Osteoblast (primary cell): ENCODE measurements around the gene FKBP15. TPM values are rescaled to one million over a fixed set of nuclear protein-coding genes. Genes with fewer than 3 reads are reported as not detected.
"Not testable (repeated sequence)": the region's sequence is repeated elsewhere in the genome, so short reads cannot be mapped to it uniquely, and the experiment has no call there.

Experiments
- DNase-seq: peaks from one replicate; pipeline ENCODE4 v3.0.0; 2011; ENCODE audit warnings: low spot score, mixed read lengths; ENCODE audit not compliant: insufficient read length; ENCODE audit errors: missing footprints
- H2AFZ ChIP-seq: 2 replicates; pipeline ENCODE4 v1.6.0; 2011; ENCODE audit warnings: mild to moderate bottlenecking, low read length
- H3K27ac ChIP-seq: 2 replicates; pipeline ENCODE4 v1.5.1; 2011; ENCODE audit warnings: mild to moderate bottlenecking, low read depth, low read length, moderate library complexity
- H3K27me3 ChIP-seq: 2 replicates; pipeline ENCODE4 v1.6.0; 2012; ENCODE audit warnings: mild to moderate bottlenecking, control low read depth, inconsistent platforms, low read length, moderate library complexity; ENCODE audit not compliant: insufficient read depth
- H3K36me3 ChIP-seq: 2 replicates; pipeline ENCODE4 v1.5.1; 2011; ENCODE audit warnings: mild to moderate bottlenecking, low read length, control low read depth, moderate library complexity; ENCODE audit not compliant: insufficient read depth
- H3K4me1 ChIP-seq: 2 replicates; pipeline ENCODE4 v1.5.1; 2011; ENCODE audit warnings: mild to moderate bottlenecking, low read length, control low read depth, moderate library complexity; ENCODE audit not compliant: insufficient read depth
- H3K4me2 ChIP-seq: 2 replicates; pipeline ENCODE4 v1.6.0; 2011; ENCODE audit warnings: mild to moderate bottlenecking, low read length; ENCODE audit not compliant: insufficient read depth
- H3K4me3 ChIP-seq: fragments of 200-600 bp; sonication (generic); 3 replicates; pipeline ENCODE4 v1.5.1; 2012; ENCODE audit warnings: mild to moderate bottlenecking, low read length, inconsistent platforms; ENCODE audit not compliant: insufficient read depth
- H3K79me2 ChIP-seq: 2 replicates; pipeline ENCODE4 v1.6.0; 2012; ENCODE audit warnings: mild to moderate bottlenecking, low read length, control low read depth, inconsistent platforms; ENCODE audit not compliant: insufficient read depth
- H3K9me3 ChIP-seq: 2 replicates; pipeline ENCODE4 v1.5.1; 2011; ENCODE audit warnings: low read depth, low read length, control low read depth
- H4K20me1 ChIP-seq: 2 replicates; pipeline ENCODE4 v1.6.0; 2012; ENCODE audit warnings: mild to moderate bottlenecking, low read length, control low read depth; ENCODE audit not compliant: insufficient read depth
- total RNA-seq: library from RNA; depleted of rRNA; stranded (reverse); fragments of >200 nt; gene quantifications from 2 replicates; pipeline ENCODE4 v1.2.3, GENCODE V29; 2012
- TF ChIP-seq, protein P1 (sequence below): IDR thresholded peaks from 2 replicates; pipeline ENCODE4 v1.5.1; 2011; ENCODE audit warnings: mild to moderate bottlenecking, low read depth, low read length, moderate library complexity; ENCODE audit errors: extremely low read depth

FKBP15 gene
- total RNA-seq, 1 donor = 31.8 TPM

GRCh38 chr9:113129466-113129865 is 91.6 kb downstream of the FKBP15 start:
- Histone ChIP-seq H3K4me3 (no peak overlapping the region), H2AFZ (no peak overlapping the region), H3K27ac (no peak overlapping the region), H3K4me2 (no peak overlapping the region), H3K9me3 (no peaks in the 10 kb centered on the region), H3K4me1 (no peaks in the 10 kb centered on the region), H3K27me3 (peaks cover 14% of the 10 kb centered on the region), H3K36me3 (no peaks in the 10 kb centered on the region), H4K20me1 (no peaks in the 10 kb centered on the region), H3K79me2 (no peaks in the 10 kb centered on the region)
- DNase-seq = no peak
- TF ChIP-seq, protein P1, sequence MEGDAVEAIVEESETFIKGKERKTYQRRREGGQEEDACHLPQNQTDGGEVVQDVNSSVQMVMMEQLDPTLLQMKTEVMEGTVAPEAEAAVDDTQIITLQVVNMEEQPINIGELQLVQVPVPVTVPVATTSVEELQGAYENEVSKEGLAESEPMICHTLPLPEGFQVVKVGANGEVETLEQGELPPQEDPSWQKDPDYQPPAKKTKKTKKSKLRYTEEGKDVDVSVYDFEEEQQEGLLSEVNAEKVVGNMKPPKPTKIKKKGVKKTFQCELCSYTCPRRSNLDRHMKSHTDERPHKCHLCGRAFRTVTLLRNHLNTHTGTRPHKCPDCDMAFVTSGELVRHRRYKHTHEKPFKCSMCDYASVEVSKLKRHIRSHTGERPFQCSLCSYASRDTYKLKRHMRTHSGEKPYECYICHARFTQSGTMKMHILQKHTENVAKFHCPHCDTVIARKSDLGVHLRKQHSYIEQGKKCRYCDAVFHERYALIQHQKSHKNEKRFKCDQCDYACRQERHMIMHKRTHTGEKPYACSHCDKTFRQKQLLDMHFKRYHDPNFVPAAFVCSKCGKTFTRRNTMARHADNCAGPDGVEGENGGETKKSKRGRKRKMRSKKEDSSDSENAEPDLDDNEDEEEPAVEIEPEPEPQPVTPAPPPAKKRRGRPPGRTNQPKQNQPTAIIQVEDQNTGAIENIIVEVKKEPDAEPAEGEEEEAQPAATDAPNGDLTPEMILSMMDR = no peak

DNA sequence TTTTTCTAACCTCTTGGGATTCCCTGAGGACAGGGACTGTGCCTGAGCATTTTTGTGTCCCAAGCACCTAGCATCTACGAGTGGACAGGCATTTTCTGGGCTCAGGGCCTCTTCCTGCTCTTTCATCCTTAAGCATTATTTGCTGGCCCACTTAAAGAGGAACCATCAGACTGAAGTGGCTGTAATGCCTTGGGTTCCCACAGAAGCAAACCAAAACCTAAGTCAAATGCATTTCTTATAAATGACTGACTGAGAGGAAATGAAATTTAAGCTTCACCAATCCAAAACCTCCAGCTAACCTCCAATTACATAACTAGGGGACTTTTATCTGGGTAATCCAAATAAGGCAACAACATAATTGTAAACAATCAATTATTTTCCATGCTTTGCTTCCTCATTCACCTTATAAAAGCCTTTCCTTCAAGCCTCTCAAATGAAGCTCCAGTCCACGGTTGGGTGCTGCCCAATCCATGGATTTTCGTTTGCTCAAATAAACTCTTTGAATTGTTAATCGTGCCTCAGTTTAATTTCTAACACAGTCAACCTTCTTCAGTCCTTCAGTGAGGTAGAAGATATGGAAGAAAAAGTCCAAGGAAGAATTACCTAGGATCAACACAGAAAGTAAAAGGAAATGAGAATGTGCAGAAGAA is 95.6 kb downstream of the FKBP15 start:
- no peaks in the 10 kb centered on the region for H3K36me3 ChIP-seq
- H3K27ac ChIP-seq = no peak overlapping the region
- no peaks in the 10 kb centered on the region for H3K4me1 ChIP-seq
- H3K27me3 ChIP-seq = peaks cover 14% of the 10 kb centered on the region
- no peak overlapping the region for H2AFZ ChIP-seq
- no peak overlapping the region for H3K4me3 ChIP-seq
- DNase-seq = no peak
- no peaks in the 10 kb centered on the region for H3K9me3 ChIP-seq
- H3K79me2 ChIP-seq = no peaks in the 10 kb centered on the region
- H3K4me2 ChIP-seq = no peak overlapping the region
- no peaks in the 10 kb centered on the region for H4K20me1 ChIP-seq
- TF ChIP-seq, protein P1 = no peak

DNA sequence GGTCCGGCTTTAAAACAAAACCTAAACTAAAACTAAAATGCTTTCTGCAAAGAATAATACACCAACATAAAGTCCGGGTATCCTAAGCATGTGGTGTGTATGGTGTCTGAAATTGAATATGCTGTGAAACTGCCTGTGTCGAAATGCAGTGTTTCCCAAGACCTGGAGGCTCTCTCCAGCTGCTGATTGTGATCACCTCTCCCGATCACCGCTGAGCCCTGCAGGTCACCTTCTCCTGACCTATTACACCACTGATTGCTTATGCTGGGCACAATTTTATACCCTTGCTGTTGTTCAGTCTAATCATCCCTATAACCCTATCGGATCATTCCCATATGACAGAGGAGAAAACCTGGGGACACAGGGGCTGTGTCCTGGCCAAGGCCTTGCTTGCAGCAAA is 102.2 kb downstream of the FKBP15 start:
- not testable (repeated sequence) for H2AFZ ChIP-seq, H4K20me1 ChIP-seq, H3K36me3 ChIP-seq, DNase-seq, H3K27me3 ChIP-seq, H3K9me3 ChIP-seq, H3K4me1 ChIP-seq, H3K79me2 ChIP-seq, H3K4me2 ChIP-seq, H3K4me3 ChIP-seq, H3K27ac ChIP-seq

Other genes with a start within 250 kb of the FKBP15 start
- 7.2 and 7.7 TPM in 2 replicates for gene ZNF883, start 209.1 kb downstream of the FKBP15 start, total RNA-seq
- 3.2 and 3.3 TPM in 2 replicates for gene ZFP37, start 164.6 kb downstream of the FKBP15 start, total RNA-seq
- 23.0 and 24.6 TPM in 2 replicates for gene SLC31A2, start 70.3 kb downstream of the FKBP15 start, total RNA-seq
- 45.2 and 53.0 TPM in 2 replicates for gene SLC31A1, start 267 bp upstream of the FKBP15 start, total RNA-seq
- gene CDC26, start 54.3 kb upstream of the FKBP15 start, total RNA-seq = 20.9 and 27.9 TPM in 2 replicates
- 18.1 and 21.8 TPM in 2 replicates for gene PRPF4, start 54.4 kb upstream of the FKBP15 start, total RNA-seq
- not detected in 2 replicates for gene RNF183, start 82.1 kb upstream of the FKBP15 start, total RNA-seq
- gene WDR31, start 119.0 kb upstream of the FKBP15 start, total RNA-seq = 1.4 and 2.4 TPM in 2 replicates
- not detected in 2 replicates for gene BSPRY, start 128.3 kb upstream of the FKBP15 start, total RNA-seq
- 7.2 and 15.6 TPM in 2 replicates for gene HDHD3, start 155.7 kb upstream of the FKBP15 start, total RNA-seq
- gene ALAD, start 180.0 kb upstream of the FKBP15 start, total RNA-seq = 23.9 and 26.8 TPM in 2 replicates
- gene POLE3, start 189.4 kb upstream of the FKBP15 start, total RNA-seq = 30.8 and 34.5 TPM in 2 replicates
- 0.36 and 0.88 TPM in 2 replicates for gene C9orf43, start 189.5 kb upstream of the FKBP15 start, total RNA-seq
- gene RGS3, start 242.4 kb upstream of the FKBP15 start, total RNA-seq = 77.4 and 99.3 TPM in 2 replicates